ENCODE results near the gene MYO1E.

GRCh38 chr15:59347915-59348314 lies 24.8 kb downstream of the MYO1E start:
- no peak for TF ChIP-seq SP1 (IDR thresholded peaks at IDR 0.05)
- no peak for TF ChIP-seq FOXM1 (IDR thresholded peaks at IDR 0.05; ENCODE audit: borderline replicate concordance)
- TF ChIP-seq BHLHE40 (IDR thresholded peaks at IDR 0.05; ENCODE audit: borderline replicate concordance) = no peak

Measured in HEK293T (cell line).